HG03064 (cell line): Measurements from ENCODE around the gene NRTN.
"Not testable (repeated sequence)": the region's sequence is repeated elsewhere in the genome, so short reads cannot be mapped to it uniquely, and the experiment has no call there.

Experiments
- ATAC-seq: cut with Tn5 transposase; IDR thresholded peaks from one replicate; pipeline ENCODE4 v1.9.1; 2021; ENCODE audit warnings: low read depth; ENCODE audit not compliant: unreplicated experiment

The NRTN gene

GRCh38 chr19:5804516-5805461 is at the start of gene NRTN:
NRTN (plus strand) TSS chr19:5805067; CDS start chr19:5824166, 19,099 bp downstream.
- no peak for ATAC-seq

- ATAC-seq: no peak
These were observed 42.2 kb upstream of the NRTN start for GRCh38 chr19:5762608-5763217.

- ATAC-seq: no peak
These were observed 39.6 kb upstream of the NRTN start for GRCh38 chr19:5765220-5765619.

GRCh38 chr19:5767949-5768348 is 36.9 kb upstream of the NRTN start:
- ATAC-seq: no peak

- no peak for ATAC-seq
These were observed 32.5 kb upstream of the NRTN start for GRCh38 chr19:5772416-5772815.

GRCh38 chr19:5773276-5773675 is 31.6 kb upstream of the NRTN start:
- no peak for ATAC-seq

- ATAC-seq: no peak
These were observed 29.9 kb upstream of the NRTN start for GRCh38 chr19:5774921-5775320.

GRCh38 chr19:5775668-5776309 is 29.1 kb upstream of the NRTN start:
- ATAC-seq: no peak

- no peak for ATAC-seq
These were observed 26.5 kb upstream of the NRTN start for GRCh38 chr19:5778402-5778801.

GRCh38 chr19:5780916-5781315 is 24.0 kb upstream of the NRTN start:
- ATAC-seq: not testable (repeated sequence)

- ATAC-seq: no peak
These were observed 22.5 kb upstream of the NRTN start for GRCh38 chr19:5782322-5782721.

- ATAC-seq: no peak
These were observed 21.6 kb upstream of the NRTN start for GRCh38 chr19:5782945-5783919.

- no peak for ATAC-seq
These were observed 20.2 kb upstream of the NRTN start, which contains the start of gene PRR22 for GRCh38 chr19:5784581-5785147. PRR22 (minus strand) TSS chr19:5784746; CDS start chr19:5784660, 86 bp downstream.

- ATAC-seq: no peak
These were observed 19.4 kb upstream of the NRTN start for GRCh38 chr19:5785423-5785822.

GRCh38 chr19:5786593-5787408 is 18.1 kb upstream of the NRTN start:
- ATAC-seq: no peak

GRCh38 chr19:5787409-5788182 is 17.3 kb upstream of the NRTN start:
- no peak for ATAC-seq

- ATAC-seq: no peak
These were observed 16.4 kb upstream of the NRTN start for GRCh38 chr19:5788422-5788821.

GRCh38 chr19:5789351-5789761 is 15.5 kb upstream of the NRTN start:
- ATAC-seq: no peak
